NB4 (cell line): ENCODE measurements around the gene AGAP5.

ENCODE experiments used
- DNase-seq: peaks from one replicate; pipeline ENCODE4 v3.0.0; 2010; ENCODE audit warnings: low read depth
- H3K4me3 ChIP-seq: one replicate; pipeline ENCODE4 v1.5.1; 2011; ENCODE audit warnings: mild to moderate bottlenecking, low read depth, low read length, moderate library complexity
- CTCF ChIP-seq: IDR thresholded peaks from one replicate; pipeline ENCODE4 v1.5.1; 2012; ENCODE audit warnings: low read depth, low read length
- MYC ChIP-seq: IDR thresholded peaks from 2 replicates; pipeline ENCODE4 v1.6.1; 2011; ENCODE audit warnings: low read depth, low read length
- POLR2A ChIP-seq: IDR thresholded peaks from 2 replicates; pipeline ENCODE4 v1.6.1; 2011; ENCODE audit warnings: mild to moderate bottlenecking; ENCODE audit not compliant: insufficient read length; ENCODE audit errors: extremely low read depth
- TF ChIP-seq, protein P1 (sequence below): IDR thresholded peaks from 2 replicates; pipeline ENCODE4 v1.6.1; 2011; ENCODE audit warnings: low read depth, low read length

The AGAP5 gene

DNA sequence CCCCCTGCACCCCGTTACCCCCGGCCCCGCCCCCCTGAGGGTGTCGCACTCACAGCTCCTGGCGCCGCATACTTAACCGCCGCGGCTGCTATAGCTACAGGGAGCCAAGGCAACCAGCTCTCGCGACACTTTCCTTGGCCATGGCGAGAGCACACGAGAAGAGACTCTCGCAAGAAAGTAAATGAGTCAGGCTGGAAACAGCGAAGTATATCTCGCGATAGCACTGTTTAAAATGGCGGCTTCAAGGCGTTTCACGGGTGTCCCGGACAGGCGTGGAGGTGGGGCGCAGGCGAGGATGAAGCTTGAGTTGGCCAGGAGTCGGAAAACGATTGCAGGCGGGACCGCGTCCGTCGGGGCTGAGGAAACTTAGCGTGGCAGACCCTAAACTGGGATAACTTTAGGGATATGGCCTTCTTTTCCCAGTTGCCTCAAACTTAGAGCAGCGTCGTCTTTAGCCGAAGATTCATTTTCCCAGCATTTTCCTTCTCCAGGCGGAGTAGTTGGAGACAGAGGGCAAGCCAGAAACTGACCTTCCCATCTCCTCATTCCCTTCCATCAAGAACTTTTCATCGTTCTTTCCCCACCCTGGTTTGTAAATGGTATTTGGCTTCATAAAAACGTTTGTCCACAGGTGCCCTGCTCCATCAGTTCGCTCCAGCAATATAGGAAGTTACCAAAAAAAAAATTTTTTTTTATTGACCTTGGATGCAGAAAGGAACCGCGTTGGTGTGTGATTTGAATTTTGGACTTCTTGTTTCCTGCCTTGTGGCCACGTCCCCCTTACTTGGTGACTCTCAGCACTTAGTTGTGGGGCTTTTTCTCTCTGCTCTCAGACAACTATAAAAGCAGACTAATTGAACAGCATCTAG is 71.8 kb downstream of the AGAP5 start:
- TF ChIP-seq MYC (peak; percentile 85), POLR2A (peak; percentile 96), CTCF (no peak)
- TF ChIP-seq, protein P1, sequence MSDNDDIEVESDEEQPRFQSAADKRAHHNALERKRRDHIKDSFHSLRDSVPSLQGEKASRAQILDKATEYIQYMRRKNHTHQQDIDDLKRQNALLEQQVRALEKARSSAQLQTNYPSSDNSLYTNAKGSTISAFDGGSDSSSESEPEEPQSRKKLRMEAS, result peak; percentile 78; the same call in 1 of the 2 replicates
- peak overlapping the region; percentile 100 for H3K4me3 ChIP-seq
- peak; percentile 99 for DNase-seq

DNA sequence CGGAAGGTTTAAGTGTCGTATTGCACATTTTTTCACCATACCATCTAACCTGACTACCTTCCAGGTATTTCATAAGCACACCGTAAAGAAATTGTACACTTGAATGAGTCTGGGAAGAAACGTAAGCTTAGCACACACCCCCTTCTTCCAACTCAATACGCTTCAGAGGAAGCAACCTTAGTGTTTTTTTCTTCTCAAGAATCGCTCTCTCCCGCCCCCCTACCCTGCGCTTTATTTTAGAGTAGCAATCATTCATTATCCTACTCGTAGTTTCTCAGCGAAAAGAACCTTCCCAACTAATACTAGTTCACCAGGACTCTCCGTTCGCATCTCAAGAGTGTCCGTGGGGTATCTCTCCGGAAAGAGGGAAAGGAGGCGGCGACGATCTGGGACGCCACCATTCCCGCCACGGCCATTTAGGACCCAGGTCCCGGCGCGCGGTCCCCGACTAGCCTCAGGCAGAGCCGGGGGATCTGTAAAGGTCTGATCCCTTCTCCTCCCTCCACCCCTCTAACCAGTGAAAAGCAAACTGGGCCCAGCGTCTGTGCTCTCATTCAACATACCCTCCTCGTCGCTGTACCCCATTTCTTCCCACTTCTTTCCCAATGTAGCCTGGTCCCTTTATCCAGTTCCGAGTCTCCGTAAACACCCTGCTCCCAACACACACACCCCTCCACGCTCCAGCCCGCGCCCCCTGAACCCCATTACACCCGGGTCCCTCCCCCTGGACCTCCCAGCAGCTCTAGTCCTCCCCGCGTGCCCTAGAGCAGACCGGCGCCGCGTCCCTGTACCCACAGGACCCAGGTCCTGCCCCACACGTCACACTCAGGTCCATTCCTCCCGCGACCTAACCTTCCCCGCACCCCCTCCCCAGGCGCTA is 72.7 kb downstream of the AGAP5 start:
- DNase-seq, result peak; percentile 76
- TF ChIP-seq MYC (no peak; the same call in none of the 2 replicates), POLR2A (no peak), CTCF (no peak)
- TF ChIP-seq, protein P1, result 0 out of 2 replicates have a peak, but pooled peaks have one; percentile 33
- H3K4me3 ChIP-seq, result peak overlapping the region; percentile 100
